Panc1 (cell line): Measurements from ENCODE around the gene ZNF12. TPM values are rescaled to one million over a fixed set of nuclear protein-coding genes. Genes with fewer than 3 reads are reported as not detected.
A peak's percentile ranks its signal among the peaks of the same experiment; 100 is the strongest.
"Not testable (repeated sequence)": the region's sequence is repeated elsewhere in the genome, so short reads cannot be mapped to it uniquely, and the experiment has no call there.

Source experiments
- ATAC-seq: fragments of 200-7000 bp; cut with Tn5 transposase; 2 replicates; pipeline ENCODE4 v1.9.1; 2020; ENCODE audit warnings: mild to moderate bottlenecking, moderate library complexity
- BruUV-seq: library from RNA; stranded (reverse); fragments of 400-500 nt; replicated peaks from 2 replicates; lab custom pipeline; 2021; lab: Mats Ljungman, UMichigan
- CTCF ChIA-PET: fragments of 300-600 bp; sonication (Branson Sonifier 250); formaldehyde crosslinking; loops from one replicate; lab custom pipeline; 2022; ENCODE audit warnings: antibody characterized with exemption; lab: Charles Lee
- POLR2A ChIA-PET: fragments of 300-600 bp; sonication (Branson Sonifier 250); formaldehyde crosslinking; loops from one replicate; lab custom pipeline; 2022; ENCODE audit warnings: antibody characterized with exemption; lab: Charles Lee
- DNase-seq: peaks from one replicate; pipeline ENCODE4 v3.0.0-alpha.2; 2010; ENCODE audit warnings: low read depth, low spot score
- H3K27ac ChIP-seq: 2 replicates; pipeline ENCODE4 v1.5.1; 2011; ENCODE audit warnings: mild to moderate bottlenecking, low read length, inconsistent platforms
- H3K27me3 ChIP-seq: fragments of 200-500 bp; sonication (Bioruptor generic); 2 replicates; pipeline ENCODE4 v1.6.0; 2014; ENCODE audit warnings: low read length, inconsistent platforms; ENCODE audit not compliant: control insufficient read depth, insufficient read depth
- H3K36me3 ChIP-seq: fragments of 200-500 bp; sonication (Bioruptor generic); 2 replicates; pipeline ENCODE4 v1.5.1; 2014; ENCODE audit warnings: inconsistent platforms, mild to moderate bottlenecking, low read length, moderate library complexity; ENCODE audit not compliant: control insufficient read depth, insufficient read depth
- H3K4me1 ChIP-seq: 2 replicates; pipeline ENCODE4 v1.5.1; 2011; ENCODE audit warnings: inconsistent platforms, mild to moderate bottlenecking, low read length, moderate library complexity; ENCODE audit not compliant: control insufficient read depth, insufficient read depth
- H3K4me3 ChIP-seq, 2 experiments: 2 replicates each; pipeline ENCODE4 v1.5.1; 2011 to 2012; ENCODE audit warnings: low read depth in 2 of 2, low read length in 2 of 2, mild to moderate bottlenecking in 2 of 2, inconsistent platforms in 1 of 2, moderate library complexity in 1 of 2
- H3K9me3 ChIP-seq: fragments of 200-500 bp; sonication (Bioruptor generic); 2 replicates; pipeline ENCODE4 v1.5.1; 2014; ENCODE audit warnings: low read depth, mild to moderate bottlenecking, inconsistent platforms, low read length, moderate library complexity; ENCODE audit not compliant: control insufficient read depth, insufficient read depth
- POLR2AphosphoS5 ChIP-seq: IDR thresholded peaks from 2 replicates; pipeline ENCODE4 v1.6.1; 2012; ENCODE audit warnings: mild to moderate bottlenecking, low read depth, low read length, moderate library complexity
- REST ChIP-seq, 2 experiments: IDR thresholded peaks; 2 replicates each; pipeline ENCODE4 v1.6.1; 2011 to 2012; ENCODE audit warnings: low read depth in 2 of 2, control low read depth in 1 of 2, low read length in 1 of 2, mild to moderate bottlenecking in 1 of 2, moderate library complexity in 1 of 2; ENCODE audit not compliant: insufficient read depth in 1 of 2
- SIN3A ChIP-seq: IDR thresholded peaks from 2 replicates; pipeline ENCODE4 v1.6.1; 2012; ENCODE audit warnings: low read depth, mild to moderate bottlenecking, low read length, moderate library complexity, borderline replicate concordance; ENCODE audit not compliant: insufficient read depth
- TCF7L2 ChIP-seq: IDR thresholded peaks from 2 replicates; pipeline ENCODE4 v1.6.1; 2011; ENCODE audit warnings: mild to moderate bottlenecking, low read depth, low read length, inconsistent platforms
- in situ Hi-C: cut with HindIII; loops from 2 replicates; pipeline ENCODE4 v1.10.0; 2016; ENCODE audit warnings: low sequenced_read_pairs, low pct_unique_long_range_greater_than_20kb
- intact Hi-C: fragments of 100-400 bp; cut with micrococcal nuclease; formaldehyde crosslinking; loops from one replicate; pipeline ENCODE4 v1.10.0; 2022; ENCODE audit not compliant: unreplicated experiment
- total RNA-seq: library from RNA; stranded (reverse); gene quantifications from one replicate; pipeline ENCODE4 v1.2.1, GENCODE V29; 2021; ENCODE audit not compliant: unreplicated experiment

ZNF12 gene
- total RNA-seq, 1 experiment from 2014 or later, result 37.3 TPM

GRCh38 chr7:6729492-6730342, 23.0 kb upstream of the ZNF12 start:
- intact Hi-C loops, result no loop called here
- H3K27me3 ChIP-seq, result no peaks in the 10 kb centered on the region
- no peaks in the 10 kb centered on the region for H3K36me3 ChIP-seq
- H3K27ac ChIP-seq, result peak overlapping the region; percentile 95
- ATAC-seq (peak; percentile 100), DNase-seq (peak; percentile 64)
- ChIA-PET POLR2A (no interaction called here), CTCF (interaction anchor here (0.5 kb wide), 1 partner anchor 216 kb away, joined by 3 read pairs; no protein-coding TSS in a partner anchor)
- TF ChIP-seq REST (IDR thresholded peaks at IDR 0.05; ENCODE audit: insufficient read depth in 1 of 2, low read depth in 2 of 2, low read length in 1 of 2) (no peak), TCF7L2 (no peak), SIN3A (no peak), POLR2AphosphoS5 (peak; percentile 91)
- no peaks in the 10 kb centered on the region for H3K9me3 ChIP-seq
- in situ Hi-C loops, result no loop called here
- no TSS peak for BruUV-seq
- peaks cover 3% of the 10 kb centered on the region; the same call in 1 of the 2 replicates for H3K4me1 ChIP-seq
- H3K4me3 ChIP-seq, result peak overlapping the region; percentile 72 to 86

DNA sequence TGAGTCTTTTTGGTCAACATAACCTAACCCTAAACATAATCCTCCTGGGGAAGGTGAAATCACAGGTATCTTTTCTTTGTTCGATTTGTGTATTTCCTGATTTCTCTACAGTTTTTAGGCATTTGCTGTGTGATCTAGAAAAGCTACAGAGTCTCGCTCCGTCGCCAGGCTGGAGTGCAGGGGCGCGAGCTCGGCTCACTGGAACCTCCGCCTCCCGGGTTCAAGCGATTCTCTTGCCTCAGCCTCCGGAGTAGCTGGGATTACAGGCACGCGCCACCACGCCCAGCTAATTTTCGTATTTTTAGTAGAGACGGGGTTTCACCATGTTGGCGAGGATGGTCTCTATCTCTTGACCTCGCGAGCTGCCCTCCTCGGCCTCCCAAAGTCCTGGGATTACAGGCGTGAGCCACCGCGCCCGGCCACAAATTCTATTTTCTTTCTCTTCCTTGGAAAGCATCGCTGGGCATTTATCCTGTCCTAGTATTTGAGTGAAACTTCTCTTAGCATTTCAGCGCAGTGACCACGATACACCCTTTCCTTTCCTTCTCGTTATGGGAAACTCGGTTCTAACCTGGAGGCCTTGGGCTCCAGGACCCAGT, 22.2 kb upstream of the ZNF12 start:
- in situ Hi-C loops, H3K9me3 ChIP-seq, ATAC-seq, H3K4me1 ChIP-seq, intact Hi-C loops, DNase-seq, POLR2A ChIA-PET, H3K36me3 ChIP-seq, H3K27me3 ChIP-seq: not testable (repeated sequence)
- peak overlapping the region; percentile 72 to 86 for H3K4me3 ChIP-seq
- peak overlapping the region; percentile 95 for H3K27ac ChIP-seq
- TSS peak; percentile 80 for BruUV-seq
- CTCF ChIA-PET, result interaction anchor here (0.5 kb wide), 1 partner anchor 216 kb away, joined by 3 read pairs; no protein-coding TSS in a partner anchor

DNA sequence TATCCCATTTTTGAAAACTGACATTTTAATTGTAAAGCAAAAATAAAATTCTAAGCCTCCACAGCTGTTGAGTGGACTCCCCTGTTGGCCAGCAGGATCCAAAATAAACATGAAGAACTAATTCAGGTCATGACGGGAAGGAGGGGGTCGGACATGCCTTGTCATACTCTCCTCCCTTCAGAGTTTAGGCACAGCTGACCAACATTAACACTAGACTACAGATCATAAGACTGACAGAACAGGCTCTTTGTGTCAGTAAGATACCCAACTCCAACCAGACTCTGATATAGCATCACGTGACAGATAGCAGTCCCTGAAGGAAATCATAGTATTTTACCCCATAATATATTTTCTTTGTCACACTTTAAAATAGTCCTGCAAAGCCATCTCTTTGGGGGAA, 20.9 kb upstream of the ZNF12 start:
- Histone ChIP-seq H3K4me1 (peaks cover 3% of the 10 kb centered on the region; the same call in 1 of the 2 replicates), H3K27me3 (no peaks in the 10 kb centered on the region), H3K36me3 (no peaks in the 10 kb centered on the region), H3K27ac (no peak overlapping the region), H3K4me3 (no peak overlapping the region), H3K9me3 (no peaks in the 10 kb centered on the region)
- intact Hi-C loops, result no loop called here
- ChIA-PET CTCF (no interaction called here), POLR2A (no interaction called here)
- TF ChIP-seq TCF7L2, result no peak
- in situ Hi-C loops, result no loop called here
- BruUV-seq, result no TSS peak
- DNase-seq (no peak), ATAC-seq (no peak)

DNA sequence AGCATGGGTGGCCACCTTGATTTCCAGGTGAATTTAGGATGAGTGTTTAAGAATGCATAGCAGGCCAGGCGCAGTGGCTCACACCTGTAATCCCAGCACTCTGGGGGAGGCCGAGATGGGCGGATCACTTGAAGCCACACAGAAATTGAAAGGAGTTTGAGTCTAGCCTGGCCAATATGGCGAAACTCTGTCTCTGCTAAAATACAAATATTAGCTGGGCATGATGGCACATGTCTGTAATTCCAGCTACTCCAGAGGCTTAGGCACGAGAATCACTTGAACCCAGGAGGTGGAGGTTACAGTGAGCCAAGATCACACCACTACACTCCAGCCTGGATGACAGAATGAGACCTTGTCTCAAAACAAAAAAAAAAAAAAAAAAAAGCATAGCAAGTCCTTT, 19.6 kb upstream of the ZNF12 start:
- H3K4me3 ChIP-seq, H3K27ac ChIP-seq, BruUV-seq, DNase-seq, H3K36me3 ChIP-seq, H3K9me3 ChIP-seq, H3K27me3 ChIP-seq, ATAC-seq, intact Hi-C loops, POLR2A ChIA-PET, H3K4me1 ChIP-seq, in situ Hi-C loops: not testable (repeated sequence)
- CTCF ChIA-PET, result interaction anchor here (0.6 kb wide), 1 partner anchor 114 kb away, joined by 4 read pairs; no protein-coding TSS in a partner anchor
